GM23338 (cell line): ENCODE data around the gene CDH4. TPM values are rescaled to one million over a fixed set of nuclear protein-coding genes. Genes with fewer than 3 reads are reported as not detected.

Experiments used
- ATAC-seq: fragments of 200-7000 bp; cut with Tn5 transposase; 3 replicates; pipeline ENCODE4 v1.9.1; 2020
- DNase-seq: peaks from one replicate; pipeline ENCODE4 v3.0.0-alpha.2; 2015; ENCODE audit warnings: low spot score
- H2AFZ ChIP-seq: fragments of 200-600 bp; sonication (generic); 2 replicates; pipeline ENCODE4 v1.8.0; 2016; ENCODE audit warnings: antibody characterized with exemption, mild to moderate bottlenecking, moderate library complexity
- H3F3A ChIP-seq: fragments of 200-600 bp; sonication (generic); replicated peaks from 2 replicates; pipeline ENCODE4 v1.8.0; 2017; ENCODE audit warnings: antibody characterized with exemption, mixed run types, low read depth
- H3K27ac ChIP-seq: fragments of 200-600 bp; sonication (generic); 2 replicates; pipeline ENCODE4 v1.6.1; 2016; ENCODE audit warnings: low read depth
- H3K27me3 ChIP-seq: fragments of 200-600 bp; sonication (generic); 2 replicates; pipeline ENCODE4 v1.8.0; 2016; ENCODE audit warnings: mild to moderate bottlenecking, mixed run types, moderate library complexity; ENCODE audit not compliant: insufficient read depth
- H3K36me3 ChIP-seq: fragments of 200-600 bp; sonication (generic); 2 replicates; pipeline ENCODE4 v1.8.0; 2016; ENCODE audit warnings: mild to moderate bottlenecking; ENCODE audit not compliant: insufficient read depth
- H3K4me1 ChIP-seq: fragments of 200-600 bp; sonication (generic); 2 replicates; pipeline ENCODE4 v1.8.0; 2016; ENCODE audit warnings: mild to moderate bottlenecking, moderate library complexity; ENCODE audit not compliant: insufficient read depth
- H3K4me2 ChIP-seq: fragments of 200-600 bp; sonication (generic); 2 replicates; pipeline ENCODE4 v1.7.1; 2017; ENCODE audit warnings: mixed run types
- H3K4me3 ChIP-seq: fragments of 200-600 bp; sonication (generic); 2 replicates; pipeline ENCODE4 v1.6.1; 2016; ENCODE audit warnings: mixed run types
- H3K79me2 ChIP-seq: fragments of 200-600 bp; sonication (generic); replicated peaks from 2 replicates; pipeline ENCODE4 v1.8.0; 2017; ENCODE audit warnings: mild to moderate bottlenecking; ENCODE audit not compliant: insufficient read depth
- H3K9me2 ChIP-seq: fragments of 200-600 bp; sonication (generic); 2 replicates; pipeline ENCODE4 v1.8.0; 2017; ENCODE audit not compliant: insufficient read depth
- H4K20me1 ChIP-seq: fragments of 200-600 bp; sonication (generic); replicated peaks from 2 replicates; pipeline ENCODE4 v1.8.0; 2017; ENCODE audit warnings: mild to moderate bottlenecking; ENCODE audit not compliant: insufficient read depth
- H3K27ac Mint-ChIP-seq: 2 replicates; pipeline ENCODE4 v1.8.0; 2020; ENCODE audit warnings: inconsistent platforms, mild to moderate bottlenecking, moderate library complexity, mixed read lengths
- H3K27me3 Mint-ChIP-seq: 3 replicates; pipeline ENCODE4 v1.8.0; 2022; ENCODE audit warnings: low read depth, mild to moderate bottlenecking, moderate library complexity, mixed read lengths, inconsistent platforms; ENCODE audit not compliant: insufficient read depth, poor library complexity
- H3K36me3 Mint-ChIP-seq: 3 replicates; pipeline ENCODE4 v1.8.0; 2021; ENCODE audit warnings: low read depth, mild to moderate bottlenecking, inconsistent platforms, moderate library complexity, mixed read lengths
- H3K4me1 Mint-ChIP-seq: 3 replicates; pipeline ENCODE4 v1.8.0; 2020; ENCODE audit warnings: mild to moderate bottlenecking, inconsistent platforms, mixed read lengths
- H3K4me3 Mint-ChIP-seq: 3 replicates; pipeline ENCODE4 v1.8.0; 2021; ENCODE audit warnings: moderate library complexity, mild to moderate bottlenecking, inconsistent platforms, mixed read lengths
- H3K9me3 Mint-ChIP-seq: 3 replicates; pipeline ENCODE4 v1.8.0; 2020; ENCODE audit warnings: moderate library complexity, mild to moderate bottlenecking, inconsistent platforms, mixed read lengths
- CREB1 ChIP-seq: fragments of 250-450 bp; sonication (Bioruptor Pico); IDR thresholded peaks from 2 replicates; pipeline ENCODE4 v1.5.0; 2020; ENCODE audit warnings: low read depth, mild to moderate bottlenecking, moderate library complexity
- EZH2 ChIP-seq: fragments of 200-600 bp; sonication (generic); IDR thresholded peaks from one replicate; pipeline ENCODE4 v1.8.0; 2017; ENCODE audit warnings: antibody characterized with exemption, mild to moderate bottlenecking, low read depth; ENCODE audit not compliant: unreplicated experiment
- EZH2phosphoT487 ChIP-seq: fragments of 200-600 bp; sonication (generic); IDR thresholded peaks from one replicate; pipeline ENCODE4 v1.8.1; 2018; ENCODE audit warnings: antibody characterized with exemption; ENCODE audit not compliant: unreplicated experiment
- JUNB ChIP-seq: IDR thresholded peaks from one replicate; pipeline ENCODE4 v1.6.1; 2016; ENCODE audit warnings: antibody characterized with exemption; ENCODE audit not compliant: unreplicated experiment
- NANOG ChIP-seq: IDR thresholded peaks from 2 replicates; pipeline ENCODE4 v1.6.1; 2016; ENCODE audit warnings: antibody characterized with exemption, borderline replicate concordance
- POLR2AphosphoS5 ChIP-seq: IDR thresholded peaks from 2 replicates; pipeline ENCODE4 v1.6.1; 2016; ENCODE audit warnings: antibody characterized with exemption, low read depth
- STAT1 ChIP-seq: IDR thresholded peaks from one replicate; pipeline ENCODE4 v1.6.1; 2016; ENCODE audit warnings: antibody characterized with exemption; ENCODE audit not compliant: unreplicated experiment
- ZNF114 ChIP-seq: fragments of 250-450 bp; sonication (Bioruptor Pico); IDR thresholded peaks from 2 replicates; pipeline ENCODE4 v1.5.0; 2020; ENCODE audit warnings: mild to moderate bottlenecking, moderate library complexity
- ZNF331 ChIP-seq: fragments of 250-450 bp; sonication (Bioruptor Pico); IDR thresholded peaks from 2 replicates; pipeline ENCODE4 v1.5.0; 2020; ENCODE audit warnings: low read depth, mild to moderate bottlenecking, moderate library complexity
- polyA plus RNA-seq: library from polyadenylated mRNA; unstranded; fragments of >200 nt; fragmentation: Nextera tagmentation; extraction: Ambion mirVana; gene quantifications from 2 replicates; pipeline ENCODE4 v1.2.1, GENCODE V29; 2016
- total RNA-seq: library from RNA; depleted of rRNA; stranded (reverse); fragments of >200 nt; shearing (Covaris generic); gene quantifications from 2 replicates; pipeline ENCODE4 v1.2.3, GENCODE V29; 2014
- TF ChIP-seq, protein P1 (sequence below): IDR thresholded peaks from one replicate; pipeline ENCODE4 v1.6.1; 2018; ENCODE audit warnings: antibody characterized with exemption; ENCODE audit not compliant: unreplicated experiment
- TF ChIP-seq, protein P2 (sequence below): fragments of 250-450 bp; sonication (Bioruptor Pico); IDR thresholded peaks from 2 replicates; pipeline ENCODE4 v1.5.0; 2020; ENCODE audit warnings: mild to moderate bottlenecking, moderate library complexity
- TF ChIP-seq, protein P3 (sequence below): IDR thresholded peaks from 2 replicates; pipeline ENCODE4 v1.6.1; 2016; ENCODE audit warnings: antibody characterized with exemption
- TF ChIP-seq, protein P4 (sequence below), 2 experiments: fragments of 200-600 bp in 1 of 2; sonication (generic) in 1 of 2; conservative IDR thresholded peaks; 2 replicates each; pipeline versions ENCODE4 v1.5.1 to v1.6.1; 2016 to 2017; ENCODE audit warnings: antibody characterized with exemption in 2 of 2, low read depth in 2 of 2, mild to moderate bottlenecking in 2 of 2, moderate library complexity in 1 of 2

The CDH4 gene
- total and polyA plus RNA-seq, 2 experiments from 2014 or later: 1.2 to 4.2 TPM

DNA sequence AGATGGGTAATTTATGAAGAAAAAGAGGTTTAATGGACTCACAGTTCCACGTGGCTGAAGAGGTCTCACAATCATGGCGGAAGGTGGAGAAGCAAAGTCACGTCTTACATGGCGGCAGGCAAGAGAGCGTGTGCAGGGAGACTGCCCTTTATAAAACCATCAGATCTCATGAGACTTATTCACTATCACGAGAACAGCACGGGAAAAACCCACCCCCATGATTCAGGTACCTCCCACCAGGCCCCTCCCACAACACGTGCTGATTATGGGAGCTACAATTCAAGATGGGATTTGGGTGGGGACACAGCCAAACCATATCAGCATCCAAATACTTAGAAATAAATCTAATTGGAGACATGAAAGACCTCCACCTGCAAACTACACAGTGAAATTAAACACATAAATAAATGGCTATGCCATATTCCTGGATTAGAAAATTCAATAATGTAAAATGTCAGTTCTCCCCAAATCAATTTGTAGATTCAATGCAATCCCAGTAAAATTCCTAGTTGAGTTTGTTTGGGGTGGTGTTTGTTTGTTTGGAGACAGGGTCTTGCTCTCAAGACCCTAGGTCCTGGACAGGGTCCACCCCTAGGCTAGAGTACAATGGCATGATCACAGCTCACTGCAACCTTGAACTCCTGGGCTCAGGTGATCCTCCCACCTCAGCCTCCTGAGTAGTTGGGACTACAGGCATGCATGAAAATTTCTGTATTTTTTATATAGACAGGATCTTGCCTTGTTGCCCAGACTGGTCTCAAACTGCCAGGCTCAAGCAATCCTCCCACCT is 712.0 kb downstream of the CDH4 start:
- H3K4me2 ChIP-seq: 0 out of 2 replicates have a peak overlapping the region, but pooled peaks have one; percentile 73
- Mint-ChIP-seq H3K27me3 (peaks cover 5% of the 10 kb centered on the region), H3K27ac (no peak overlapping the region)

More for the DNA sequence above, 712.0 kb downstream of the CDH4 start:
- Mint-ChIP-seq H3K36me3 (no peaks in the 10 kb centered on the region), H3K4me3 (no peak overlapping the region), H3K4me1 (peaks cover 14% of the 10 kb centered on the region; the same call in 2 of the 3 replicates), H3K9me3 (no peaks in the 10 kb centered on the region)
- no peak overlapping the region for H2AFZ ChIP-seq
- H3F3A ChIP-seq: no peaks in the 10 kb centered on the region; the same call in 1 of the 2 replicates
- no peak overlapping the region for H3K4me3 ChIP-seq
- DNase-seq (no peak), ATAC-seq (no peak)
- TF ChIP-seq EZH2 (no peak), ZNF331 (CRISPR knock-in tag) (no peak), ZNF114 (CRISPR knock-in tag) (no peak), JUNB (no peak), EZH2phosphoT487 (no peak), POLR2AphosphoS5 (no peak), CREB1 (CRISPR knock-in tag) (no peak), STAT1 (no peak), NANOG (no peak)
- TF ChIP-seq, protein P1, sequence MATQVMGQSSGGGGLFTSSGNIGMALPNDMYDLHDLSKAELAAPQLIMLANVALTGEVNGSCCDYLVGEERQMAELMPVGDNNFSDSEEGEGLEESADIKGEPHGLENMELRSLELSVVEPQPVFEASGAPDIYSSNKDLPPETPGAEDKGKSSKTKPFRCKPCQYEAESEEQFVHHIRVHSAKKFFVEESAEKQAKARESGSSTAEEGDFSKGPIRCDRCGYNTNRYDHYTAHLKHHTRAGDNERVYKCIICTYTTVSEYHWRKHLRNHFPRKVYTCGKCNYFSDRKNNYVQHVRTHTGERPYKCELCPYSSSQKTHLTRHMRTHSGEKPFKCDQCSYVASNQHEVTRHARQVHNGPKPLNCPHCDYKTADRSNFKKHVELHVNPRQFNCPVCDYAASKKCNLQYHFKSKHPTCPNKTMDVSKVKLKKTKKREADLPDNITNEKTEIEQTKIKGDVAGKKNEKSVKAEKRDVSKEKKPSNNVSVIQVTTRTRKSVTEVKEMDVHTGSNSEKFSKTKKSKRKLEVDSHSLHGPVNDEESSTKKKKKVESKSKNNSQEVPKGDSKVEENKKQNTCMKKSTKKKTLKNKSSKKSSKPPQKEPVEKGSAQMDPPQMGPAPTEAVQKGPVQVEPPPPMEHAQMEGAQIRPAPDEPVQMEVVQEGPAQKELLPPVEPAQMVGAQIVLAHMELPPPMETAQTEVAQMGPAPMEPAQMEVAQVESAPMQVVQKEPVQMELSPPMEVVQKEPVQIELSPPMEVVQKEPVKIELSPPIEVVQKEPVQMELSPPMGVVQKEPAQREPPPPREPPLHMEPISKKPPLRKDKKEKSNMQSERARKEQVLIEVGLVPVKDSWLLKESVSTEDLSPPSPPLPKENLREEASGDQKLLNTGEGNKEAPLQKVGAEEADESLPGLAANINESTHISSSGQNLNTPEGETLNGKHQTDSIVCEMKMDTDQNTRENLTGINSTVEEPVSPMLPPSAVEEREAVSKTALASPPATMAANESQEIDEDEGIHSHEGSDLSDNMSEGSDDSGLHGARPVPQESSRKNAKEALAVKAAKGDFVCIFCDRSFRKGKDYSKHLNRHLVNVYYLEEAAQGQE: no peak
- TF ChIP-seq, protein P2, sequence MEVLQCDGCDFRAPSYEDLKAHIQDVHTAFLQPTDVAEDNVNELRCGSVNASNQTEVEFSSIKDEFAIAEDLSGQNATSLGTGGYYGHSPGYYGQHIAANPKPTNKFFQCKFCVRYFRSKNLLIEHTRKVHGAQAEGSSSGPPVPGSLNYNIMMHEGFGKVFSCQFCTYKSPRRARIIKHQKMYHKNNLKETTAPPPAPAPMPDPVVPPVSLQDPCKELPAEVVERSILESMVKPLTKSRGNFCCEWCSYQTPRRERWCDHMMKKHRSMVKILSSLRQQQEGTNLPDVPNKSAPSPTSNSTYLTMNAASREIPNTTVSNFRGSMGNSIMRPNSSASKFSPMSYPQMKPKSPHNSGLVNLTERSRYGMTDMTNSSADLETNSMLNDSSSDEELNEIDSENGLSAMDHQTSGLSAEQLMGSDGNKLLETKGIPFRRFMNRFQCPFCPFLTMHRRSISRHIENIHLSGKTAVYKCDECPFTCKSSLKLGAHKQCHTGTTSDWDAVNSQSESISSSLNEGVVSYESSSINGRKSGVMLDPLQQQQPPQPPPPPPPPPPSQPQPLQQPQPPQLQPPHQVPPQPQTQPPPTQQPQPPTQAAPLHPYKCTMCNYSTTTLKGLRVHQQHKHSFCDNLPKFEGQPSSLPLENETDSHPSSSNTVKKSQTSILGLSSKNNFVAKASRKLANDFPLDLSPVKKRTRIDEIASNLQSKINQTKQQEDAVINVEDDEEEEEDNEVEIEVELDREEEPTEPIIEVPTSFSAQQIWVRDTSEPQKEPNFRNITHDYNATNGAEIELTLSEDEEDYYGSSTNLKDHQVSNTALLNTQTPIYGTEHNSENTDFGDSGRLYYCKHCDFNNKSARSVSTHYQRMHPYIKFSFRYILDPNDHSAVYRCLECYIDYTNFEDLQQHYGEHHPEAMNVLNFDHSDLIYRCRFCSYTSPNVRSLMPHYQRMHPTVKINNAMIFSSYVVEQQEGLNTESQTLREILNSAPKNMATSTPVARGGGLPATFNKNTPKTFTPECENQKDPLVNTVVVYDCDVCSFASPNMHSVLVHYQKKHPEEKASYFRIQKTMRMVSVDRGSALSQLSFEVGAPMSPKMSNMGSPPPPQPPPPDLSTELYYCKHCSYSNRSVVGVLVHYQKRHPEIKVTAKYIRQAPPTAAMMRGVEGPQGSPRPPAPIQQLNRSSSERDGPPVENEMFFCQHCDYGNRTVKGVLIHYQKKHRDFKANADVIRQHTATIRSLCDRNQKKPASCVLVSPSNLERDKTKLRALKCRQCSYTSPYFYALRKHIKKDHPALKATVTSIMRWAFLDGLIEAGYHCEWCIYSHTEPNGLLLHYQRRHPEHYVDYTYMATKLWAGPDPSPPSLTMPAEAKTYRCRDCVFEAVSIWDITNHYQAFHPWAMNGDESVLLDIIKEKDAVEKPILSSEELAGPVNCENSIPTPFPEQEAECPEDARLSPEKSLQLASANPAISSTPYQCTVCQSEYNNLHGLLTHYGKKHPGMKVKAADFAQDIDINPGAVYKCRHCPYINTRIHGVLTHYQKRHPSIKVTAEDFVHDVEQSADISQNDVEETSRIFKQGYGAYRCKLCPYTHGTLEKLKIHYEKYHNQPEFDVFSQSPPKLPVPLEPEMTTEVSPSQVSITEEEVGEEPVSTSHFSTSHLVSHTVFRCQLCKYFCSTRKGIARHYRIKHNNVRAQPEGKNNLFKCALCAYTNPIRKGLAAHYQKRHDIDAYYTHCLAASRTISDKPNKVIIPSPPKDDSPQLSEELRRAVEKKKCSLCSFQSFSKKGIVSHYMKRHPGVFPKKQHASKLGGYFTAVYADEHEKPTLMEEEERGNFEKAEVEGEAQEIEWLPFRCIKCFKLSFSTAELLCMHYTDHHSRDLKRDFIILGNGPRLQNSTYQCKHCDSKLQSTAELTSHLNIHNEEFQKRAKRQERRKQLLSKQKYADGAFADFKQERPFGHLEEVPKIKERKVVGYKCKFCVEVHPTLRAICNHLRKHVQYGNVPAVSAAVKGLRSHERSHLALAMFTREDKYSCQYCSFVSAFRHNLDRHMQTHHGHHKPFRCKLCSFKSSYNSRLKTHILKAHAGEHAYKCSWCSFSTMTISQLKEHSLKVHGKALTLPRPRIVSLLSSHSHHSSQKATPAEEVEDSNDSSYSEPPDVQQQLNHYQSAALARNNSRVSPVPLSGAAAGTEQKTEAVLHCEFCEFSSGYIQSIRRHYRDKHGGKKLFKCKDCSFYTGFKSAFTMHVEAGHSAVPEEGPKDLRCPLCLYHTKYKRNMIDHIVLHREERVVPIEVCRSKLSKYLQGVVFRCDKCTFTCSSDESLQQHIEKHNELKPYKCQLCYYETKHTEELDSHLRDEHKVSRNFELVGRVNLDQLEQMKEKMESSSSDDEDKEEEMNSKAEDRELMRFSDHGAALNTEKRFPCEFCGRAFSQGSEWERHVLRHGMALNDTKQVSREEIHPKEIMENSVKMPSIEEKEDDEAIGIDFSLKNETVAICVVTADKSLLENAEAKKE: no peak
- TF ChIP-seq, protein P3, sequence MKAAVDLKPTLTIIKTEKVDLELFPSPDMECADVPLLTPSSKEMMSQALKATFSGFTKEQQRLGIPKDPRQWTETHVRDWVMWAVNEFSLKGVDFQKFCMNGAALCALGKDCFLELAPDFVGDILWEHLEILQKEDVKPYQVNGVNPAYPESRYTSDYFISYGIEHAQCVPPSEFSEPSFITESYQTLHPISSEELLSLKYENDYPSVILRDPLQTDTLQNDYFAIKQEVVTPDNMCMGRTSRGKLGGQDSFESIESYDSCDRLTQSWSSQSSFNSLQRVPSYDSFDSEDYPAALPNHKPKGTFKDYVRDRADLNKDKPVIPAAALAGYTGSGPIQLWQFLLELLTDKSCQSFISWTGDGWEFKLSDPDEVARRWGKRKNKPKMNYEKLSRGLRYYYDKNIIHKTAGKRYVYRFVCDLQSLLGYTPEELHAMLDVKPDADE: no peak
- TF ChIP-seq, protein P4, sequence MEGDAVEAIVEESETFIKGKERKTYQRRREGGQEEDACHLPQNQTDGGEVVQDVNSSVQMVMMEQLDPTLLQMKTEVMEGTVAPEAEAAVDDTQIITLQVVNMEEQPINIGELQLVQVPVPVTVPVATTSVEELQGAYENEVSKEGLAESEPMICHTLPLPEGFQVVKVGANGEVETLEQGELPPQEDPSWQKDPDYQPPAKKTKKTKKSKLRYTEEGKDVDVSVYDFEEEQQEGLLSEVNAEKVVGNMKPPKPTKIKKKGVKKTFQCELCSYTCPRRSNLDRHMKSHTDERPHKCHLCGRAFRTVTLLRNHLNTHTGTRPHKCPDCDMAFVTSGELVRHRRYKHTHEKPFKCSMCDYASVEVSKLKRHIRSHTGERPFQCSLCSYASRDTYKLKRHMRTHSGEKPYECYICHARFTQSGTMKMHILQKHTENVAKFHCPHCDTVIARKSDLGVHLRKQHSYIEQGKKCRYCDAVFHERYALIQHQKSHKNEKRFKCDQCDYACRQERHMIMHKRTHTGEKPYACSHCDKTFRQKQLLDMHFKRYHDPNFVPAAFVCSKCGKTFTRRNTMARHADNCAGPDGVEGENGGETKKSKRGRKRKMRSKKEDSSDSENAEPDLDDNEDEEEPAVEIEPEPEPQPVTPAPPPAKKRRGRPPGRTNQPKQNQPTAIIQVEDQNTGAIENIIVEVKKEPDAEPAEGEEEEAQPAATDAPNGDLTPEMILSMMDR (conservative IDR thresholded peaks at IDR 0.05; ENCODE audit: low read depth in 2 of 2): no peak
- no peaks in the 10 kb centered on the region for H3K27me3 ChIP-seq
- no peak overlapping the region for H3K27ac ChIP-seq
- no peaks in the 10 kb centered on the region for H3K36me3 ChIP-seq
- no peaks in the 10 kb centered on the region for H3K79me2 ChIP-seq
- no peaks in the 10 kb centered on the region for H3K9me2 ChIP-seq
- no peaks in the 10 kb centered on the region for H4K20me1 ChIP-seq
- H3K4me1 ChIP-seq: no peaks in the 10 kb centered on the region; the same call in 1 of the 2 replicates
